ENCODE measurements around the gene FGF6.

Gene FGF6

GRCh38 chr12:4446335-4446734 is 720 bp upstream of the FGF6 start:
- no peak for DNase-seq

- no peak for DNase-seq
Observed at GRCh38 chr12:4444031-4444430, 1.6 kb downstream of the FGF6 start.

- no peak for DNase-seq
Observed at GRCh38 chr12:4443616-4444015, 2.0 kb downstream of the FGF6 start.

- no peak for DNase-seq
Observed at GRCh38 chr12:4441355-4442335, 4.0 kb downstream of the FGF6 start.

- no peak for DNase-seq
Observed at GRCh38 chr12:4440187-4440941, 5.3 kb downstream of the FGF6 start.

- no peak for DNase-seq
Observed at GRCh38 chr12:4439736-4440135, 5.9 kb downstream of the FGF6 start.

GRCh38 chr12:4438834-4439596 is 6.6 kb downstream of the FGF6 start:
- DNase-seq: no peak

GRCh38 chr12:4435537-4435936 is 10.1 kb downstream of the FGF6 start:
- DNase-seq: no peak

GRCh38 chr12:4434706-4435425 is 10.7 kb downstream of the FGF6 start:
- DNase-seq: no peak

GRCh38 chr12:4434301-4434700 is 11.3 kb downstream of the FGF6 start:
- DNase-seq: no peak

GRCh38 chr12:4433745-4434058 is 11.9 kb downstream of the FGF6 start:
- DNase-seq: no peak

- DNase-seq: no peak
Observed at GRCh38 chr12:4432878-4433744, 12.5 kb downstream of the FGF6 start.

- no peak for DNase-seq
Observed at GRCh38 chr12:4431866-4432265, 13.7 kb downstream of the FGF6 start.

GRCh38 chr12:4431436-4431835 is 14.2 kb downstream of the FGF6 start:
- no peak for DNase-seq

GRCh38 chr12:4424422-4424821 is 21.2 kb downstream of the FGF6 start:
- no peak for DNase-seq

- DNase-seq: no peak
Observed at GRCh38 chr12:4423528-4424195, 22.0 kb downstream of the FGF6 start.

GRCh38 chr12:4422985-4423384 is 22.6 kb downstream of the FGF6 start:
- DNase-seq: no peak

GRCh38 chr12:4421590-4422031 is 24.0 kb downstream of the FGF6 start:
- DNase-seq: no peak

- DNase-seq: no peak
Observed at GRCh38 chr12:4420138-4420670, 25.4 kb downstream of the FGF6 start.

- no peak for DNase-seq
Observed at GRCh38 chr12:4418913-4419312, 26.7 kb downstream of the FGF6 start.

- DNase-seq: no peak
Observed at GRCh38 chr12:4417936-4418335, 27.7 kb downstream of the FGF6 start.
